Skeletal muscle satellite cell (primary cell): ENCODE data around the gene SRXN1.

Source experiments
- H3K27me3 ChIP-seq: 2 replicates; pipeline ENCODE4 v1.7.0; 2013; ENCODE audit warnings: low read length; ENCODE audit not compliant: control insufficient read depth, insufficient read depth
- H3K36me3 ChIP-seq: 2 replicates; pipeline ENCODE4 v1.7.0; 2013; ENCODE audit warnings: mild to moderate bottlenecking, control low read depth, low read length; ENCODE audit not compliant: insufficient read depth
- H3K4me1 ChIP-seq: 2 replicates; pipeline ENCODE4 v1.7.0; 2013; ENCODE audit warnings: low read length; ENCODE audit not compliant: control insufficient read depth, insufficient read depth
- H3K4me2 ChIP-seq: 2 replicates; pipeline ENCODE4 v1.7.0; 2013; ENCODE audit warnings: mild to moderate bottlenecking, low read length
- H3K4me3 ChIP-seq: 2 replicates; pipeline ENCODE4 v1.7.0; 2013; ENCODE audit warnings: low read length
- H3K9ac ChIP-seq: 2 replicates; pipeline ENCODE4 v1.7.0; 2013; ENCODE audit warnings: mild to moderate bottlenecking, low read depth, low read length, moderate library complexity
- H3K9me3 ChIP-seq: replicated peaks from 2 replicates; pipeline ENCODE4 v1.7.0; 2013; ENCODE audit warnings: mild to moderate bottlenecking, control low read depth, low read length

The SRXN1 gene

DNA sequence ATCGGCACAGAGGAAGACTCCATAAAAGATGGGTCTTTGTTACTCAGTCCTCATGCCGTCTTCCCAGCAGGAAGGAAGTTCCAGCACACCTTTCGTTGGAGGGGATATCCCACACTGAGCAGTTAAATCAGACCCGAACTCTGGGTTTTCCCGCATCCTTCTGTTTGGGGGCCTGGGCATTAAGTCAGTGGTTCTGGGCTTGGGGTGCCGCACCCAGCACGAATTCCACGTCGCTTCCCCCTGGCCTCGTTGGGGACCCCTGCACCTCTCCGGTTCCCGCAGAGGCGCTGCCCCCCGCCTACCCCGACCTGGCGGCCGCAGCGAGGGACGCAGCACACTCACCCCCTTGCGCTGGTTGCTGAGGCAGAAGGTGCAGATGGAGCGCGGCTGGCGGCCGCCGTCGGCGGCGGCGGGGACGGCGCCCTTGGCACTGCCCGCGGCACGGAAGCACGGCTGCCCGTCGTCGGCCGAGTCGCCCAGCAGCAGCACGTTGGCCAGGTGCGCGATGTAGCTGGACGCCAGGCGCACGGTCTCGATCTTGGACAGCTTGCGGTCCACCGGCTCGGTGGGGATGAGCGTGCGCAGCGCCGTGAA is 43.5 kb downstream of the SRXN1 start:
- H3K36me3 ChIP-seq, result no peaks in the 10 kb centered on the region
- H3K9me3 ChIP-seq, result no peaks in the 10 kb centered on the region
- H3K9ac ChIP-seq, result no peak overlapping the region
- H3K4me1 ChIP-seq, result no peaks in the 10 kb centered on the region
- H3K4me2 ChIP-seq, result no peak overlapping the region
- H3K27me3 ChIP-seq, result peaks cover 70% of the 10 kb centered on the region
- H3K4me3 ChIP-seq, result no peak overlapping the region

DNA sequence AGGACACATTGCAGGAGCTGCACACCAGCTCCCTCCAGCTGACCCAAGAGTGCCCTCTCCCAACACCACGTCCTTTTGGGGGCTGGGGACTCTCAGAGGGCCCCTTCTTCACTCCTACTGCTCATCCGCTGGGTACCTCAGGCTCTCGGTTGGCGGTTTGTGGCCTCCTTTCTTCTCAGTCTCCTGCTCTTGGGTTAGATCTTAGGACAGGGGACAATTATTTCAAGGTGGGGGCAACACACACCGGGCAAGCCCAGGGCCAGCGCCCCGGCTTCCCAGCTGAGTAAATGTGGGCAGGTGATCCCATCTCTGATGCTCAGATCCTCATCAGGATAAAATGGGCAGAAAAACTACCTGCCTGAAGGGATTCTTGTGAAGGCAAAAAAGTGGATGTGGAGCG is 44.0 kb downstream of the SRXN1 start:
- Histone ChIP-seq H3K4me3 (no peak overlapping the region), H3K4me1 (no peaks in the 10 kb centered on the region), H3K36me3 (no peaks in the 10 kb centered on the region), H3K9ac (no peak overlapping the region), H3K27me3 (peaks cover 70% of the 10 kb centered on the region), H3K4me2 (no peak overlapping the region), H3K9me3 (no peaks in the 10 kb centered on the region)

DNA sequence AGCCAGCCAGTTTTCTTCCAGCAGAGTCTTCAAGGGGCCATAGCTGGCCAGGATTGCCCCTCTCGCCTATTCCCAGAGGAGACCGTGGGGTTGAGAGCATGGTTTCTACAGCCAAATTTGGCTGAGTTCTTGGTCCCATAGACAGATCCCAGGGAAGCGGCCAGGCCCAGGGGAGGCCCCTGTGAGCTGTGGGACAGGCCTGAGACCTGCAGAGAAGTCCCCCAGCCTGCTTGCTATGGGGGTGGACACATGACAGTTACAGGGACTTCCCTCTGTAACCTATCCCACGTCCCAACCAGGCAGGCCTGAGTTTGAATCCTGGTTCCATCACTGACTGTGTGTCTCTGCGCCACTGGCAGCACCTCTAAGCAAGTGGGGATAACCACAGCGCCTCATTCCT is 45.5 kb downstream of the SRXN1 start:
- H3K4me3 ChIP-seq, result no peak overlapping the region
- no peaks in the 10 kb centered on the region for H3K4me1 ChIP-seq
- no peaks in the 10 kb centered on the region for H3K36me3 ChIP-seq
- H3K27me3 ChIP-seq, result peaks cover 68% of the 10 kb centered on the region
- H3K9me3 ChIP-seq, result no peaks in the 10 kb centered on the region
- H3K9ac ChIP-seq, result no peak overlapping the region
- no peak overlapping the region for H3K4me2 ChIP-seq

DNA sequence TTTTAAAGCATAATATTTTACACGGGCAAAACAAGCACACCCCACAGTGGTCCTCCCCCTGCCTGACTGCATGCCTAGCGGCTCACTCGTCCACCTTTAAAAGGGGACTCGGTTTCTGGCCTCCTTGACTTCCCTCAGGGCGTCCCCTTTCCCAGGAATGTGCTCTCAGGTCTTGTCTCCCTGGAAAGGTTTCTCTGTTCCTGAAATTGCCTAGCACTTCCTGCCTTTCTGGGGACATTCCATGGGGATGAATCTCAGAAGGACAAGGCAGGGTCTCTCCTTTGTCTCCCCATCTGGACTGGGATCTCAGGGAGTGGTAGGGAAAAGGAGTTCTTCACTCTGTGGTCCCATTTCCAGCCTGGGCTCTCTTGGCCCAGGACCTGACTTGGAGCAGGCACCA is 47.8 kb downstream of the SRXN1 start:
- Histone ChIP-seq H3K4me2 (no peak overlapping the region), H3K27me3 (peaks cover 57% of the 10 kb centered on the region), H3K9me3 (no peaks in the 10 kb centered on the region), H3K4me1 (no peaks in the 10 kb centered on the region), H3K36me3 (no peaks in the 10 kb centered on the region), H3K4me3 (no peak overlapping the region), H3K9ac (no peak overlapping the region)

DNA sequence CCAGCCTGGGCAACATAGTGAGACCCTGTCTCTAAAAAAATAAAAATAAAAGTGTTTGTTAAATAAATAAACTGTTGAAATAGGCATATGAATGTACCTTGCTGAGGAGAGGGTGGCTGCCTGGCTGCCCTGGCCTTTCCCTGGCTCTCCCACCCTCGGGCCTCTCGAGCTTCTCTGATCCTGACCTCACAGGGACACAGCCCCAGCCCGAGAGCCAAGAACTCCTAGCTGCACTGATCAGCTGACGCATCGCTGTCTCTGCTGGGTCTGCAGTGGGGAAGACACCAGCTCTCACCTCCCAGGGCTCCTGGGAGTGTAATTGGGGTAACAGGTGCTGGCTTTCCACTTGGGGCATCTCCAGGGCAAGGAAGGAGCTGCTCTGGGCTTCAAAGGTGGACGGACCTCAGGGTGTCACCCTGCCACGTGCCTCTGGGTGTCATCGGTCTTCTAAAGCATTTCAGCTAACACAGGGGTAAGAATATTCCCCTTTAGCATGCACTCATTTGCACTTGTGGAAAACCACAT is 49.8 kb downstream of the SRXN1 start:
- Histone ChIP-seq H3K36me3 (no peaks in the 10 kb centered on the region), H3K9me3 (no peaks in the 10 kb centered on the region), H3K4me2 (no peak overlapping the region), H3K4me3 (no peak overlapping the region), H3K9ac (no peak overlapping the region), H3K27me3 (peaks cover 44% of the 10 kb centered on the region), H3K4me1 (no peaks in the 10 kb centered on the region)

DNA sequence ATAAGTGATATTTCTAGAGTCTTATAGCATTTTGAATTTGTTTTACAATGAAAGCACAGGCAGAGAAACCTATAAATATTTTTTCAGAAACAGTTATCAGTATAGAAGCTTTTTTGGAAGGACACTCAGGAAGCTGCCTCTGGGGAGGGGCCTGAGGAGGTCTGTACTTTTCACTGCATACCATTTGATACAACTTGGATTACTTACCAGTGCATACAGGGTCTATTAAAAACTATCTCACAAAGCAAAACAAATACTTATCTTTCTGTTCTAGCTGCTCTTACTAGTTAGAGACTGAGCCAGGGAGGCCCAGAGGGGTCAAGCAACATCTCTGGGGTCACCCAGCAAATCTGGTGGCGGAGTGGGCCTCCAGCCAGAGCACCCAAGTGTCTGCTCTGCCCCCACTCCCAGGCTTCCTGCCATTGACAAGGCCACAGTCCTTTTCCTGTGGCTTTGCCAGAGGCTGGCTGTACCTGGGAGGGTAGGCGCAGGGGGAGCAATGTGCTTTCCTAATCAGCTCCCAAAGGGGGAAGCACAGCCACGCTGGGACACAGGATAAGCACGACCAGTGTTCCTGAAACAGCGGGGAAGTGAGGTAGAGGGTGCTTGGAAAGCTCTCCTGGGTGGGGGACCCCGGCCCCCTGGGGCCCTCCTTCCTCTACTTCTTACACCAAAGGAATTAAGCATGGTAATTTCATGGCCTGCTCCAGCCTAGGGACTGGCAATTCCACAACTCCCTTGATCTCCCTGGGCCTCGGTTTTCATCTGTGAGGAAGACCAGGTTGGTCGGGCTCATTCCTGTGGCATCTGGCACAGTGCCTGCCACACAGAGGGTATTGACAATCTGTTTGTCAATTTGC is 50.7 kb downstream of the SRXN1 start:
- no peak overlapping the region for H3K4me2 ChIP-seq
- peaks cover 36% of the 10 kb centered on the region for H3K27me3 ChIP-seq
- no peaks in the 10 kb centered on the region for H3K4me1 ChIP-seq
- H3K36me3 ChIP-seq, result no peaks in the 10 kb centered on the region
- no peaks in the 10 kb centered on the region for H3K9me3 ChIP-seq
- H3K4me3 ChIP-seq, result no peak overlapping the region
- no peak overlapping the region for H3K9ac ChIP-seq

DNA sequence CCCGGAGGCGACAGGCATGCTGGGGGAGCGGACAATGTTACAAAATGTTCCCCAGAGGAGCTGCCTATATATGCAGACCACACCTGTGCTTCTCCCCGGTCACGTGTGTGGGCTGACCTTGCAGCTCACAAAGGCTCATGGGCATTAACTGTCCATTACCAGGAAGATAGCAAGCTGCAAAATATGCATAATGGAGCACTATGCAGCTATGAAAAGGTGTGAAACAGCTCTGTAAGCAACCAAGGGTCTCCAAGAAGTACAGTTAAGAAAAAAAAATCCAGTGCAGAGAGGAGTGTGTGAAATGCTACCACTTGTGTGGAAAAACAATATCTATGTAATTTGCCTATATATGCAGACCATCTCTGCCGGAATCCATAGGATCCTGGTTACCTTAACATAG is 52.3 kb downstream of the SRXN1 start:
- no peak overlapping the region for H3K4me2 ChIP-seq
- H3K4me3 ChIP-seq, result no peak overlapping the region
- no peaks in the 10 kb centered on the region for H3K4me1 ChIP-seq
- no peaks in the 10 kb centered on the region for H3K36me3 ChIP-seq
- H3K27me3 ChIP-seq, result peaks cover 27% of the 10 kb centered on the region
- H3K9ac ChIP-seq, result no peak overlapping the region
- no peaks in the 10 kb centered on the region for H3K9me3 ChIP-seq

DNA sequence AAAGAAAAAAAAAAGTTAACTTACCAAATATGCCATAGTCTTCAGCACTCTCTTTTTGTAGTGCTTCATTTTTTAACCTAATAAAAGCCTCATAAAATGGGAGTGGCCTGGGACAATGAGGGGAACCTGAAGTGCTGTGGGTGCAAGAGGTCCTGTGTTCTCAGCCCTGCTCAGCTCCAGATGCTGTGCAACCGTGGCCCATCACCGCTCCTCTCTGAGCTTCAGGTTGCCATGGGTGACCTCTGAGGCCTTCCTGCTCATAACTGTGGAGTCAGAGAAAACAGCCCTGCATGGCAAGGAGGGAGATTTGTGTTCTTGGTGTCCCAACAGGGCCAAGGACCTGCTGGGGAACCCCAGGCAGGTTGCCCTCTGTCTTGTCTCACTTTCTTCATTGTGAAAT is 52.9 kb downstream of the SRXN1 start:
- H3K27me3 ChIP-seq, result peaks cover 21% of the 10 kb centered on the region
- no peaks in the 10 kb centered on the region for H3K4me1 ChIP-seq
- H3K9me3 ChIP-seq, result no peaks in the 10 kb centered on the region
- no peak overlapping the region for H3K9ac ChIP-seq
- no peak overlapping the region for H3K4me3 ChIP-seq
- no peak overlapping the region for H3K4me2 ChIP-seq
- H3K36me3 ChIP-seq, result no peaks in the 10 kb centered on the region

DNA sequence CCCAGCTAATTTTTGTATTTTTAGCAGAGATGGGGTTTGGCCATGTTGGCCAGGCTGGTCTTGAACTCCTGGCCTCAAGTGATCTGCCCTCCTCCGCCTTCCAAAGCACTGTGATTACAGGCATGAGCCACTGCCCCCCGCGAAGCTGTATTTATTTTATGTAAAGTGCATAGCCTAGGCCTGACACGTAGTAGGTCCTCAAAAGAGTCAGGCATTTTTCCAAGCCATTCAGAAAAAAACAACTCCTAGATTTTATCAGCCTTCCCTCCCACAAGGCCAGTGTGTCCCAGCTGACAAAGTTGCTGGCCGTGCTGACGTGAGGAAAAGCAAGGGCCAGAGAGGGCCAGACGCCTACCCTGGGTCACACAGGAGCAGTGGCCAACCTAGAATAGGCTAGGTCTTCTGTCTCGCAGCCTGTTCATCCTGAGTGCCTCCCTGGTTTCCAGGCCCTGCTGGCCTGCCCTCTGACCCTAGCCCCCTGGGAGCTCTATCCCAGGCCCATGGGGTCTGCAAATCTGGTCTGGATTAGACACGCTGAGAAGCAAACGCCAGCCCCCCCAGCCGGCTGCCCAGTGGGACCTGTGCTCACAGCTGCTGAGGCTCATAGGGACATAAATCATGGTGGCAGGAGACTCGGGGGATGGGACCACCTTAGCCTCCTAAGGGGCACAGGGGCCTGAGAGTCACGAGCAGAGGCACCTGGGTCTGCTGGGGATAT is 54.7 kb downstream of the SRXN1 start:
- Histone ChIP-seq H3K9ac (no peak overlapping the region), H3K4me2 (no peak overlapping the region), H3K36me3 (no peaks in the 10 kb centered on the region), H3K4me1 (no peaks in the 10 kb centered on the region), H3K9me3 (no peaks in the 10 kb centered on the region), H3K4me3 (no peak overlapping the region), H3K27me3 (peaks cover 15% of the 10 kb centered on the region)

DNA sequence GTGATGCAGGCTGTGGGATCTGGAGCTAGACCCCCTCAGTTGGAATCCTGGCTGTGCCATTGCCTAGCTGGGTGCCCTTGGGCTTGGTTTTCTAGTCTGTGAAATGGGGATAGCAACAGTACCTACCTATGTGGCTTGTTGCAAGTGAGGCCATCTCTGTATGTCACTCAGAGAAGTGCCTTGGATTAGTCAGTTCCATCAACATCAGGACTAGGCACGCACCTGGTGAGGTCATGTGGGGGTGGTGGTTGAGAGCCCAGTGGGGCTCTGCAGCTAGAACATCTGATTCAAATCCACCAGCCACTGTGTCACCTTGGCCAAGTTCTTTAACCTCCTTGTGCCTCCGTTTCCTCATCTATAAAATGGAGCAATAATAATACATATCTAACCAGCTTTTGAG is 55.4 kb downstream of the SRXN1 start:
- peaks cover 12% of the 10 kb centered on the region for H3K27me3 ChIP-seq
- H3K4me2 ChIP-seq, result no peak overlapping the region
- H3K9me3 ChIP-seq, result no peaks in the 10 kb centered on the region
- no peaks in the 10 kb centered on the region for H3K4me1 ChIP-seq
- no peaks in the 10 kb centered on the region for H3K36me3 ChIP-seq
- no peak overlapping the region for H3K4me3 ChIP-seq
- H3K9ac ChIP-seq, result no peak overlapping the region
